Lower lobe of right lung (tissue), 2 donors: ENCODE measurements around the gene TMEM247. TPM values are rescaled to one million over a fixed set of nuclear protein-coding genes. Genes with fewer than 3 reads are reported as not detected.
A peak's percentile ranks its signal among the peaks of the same experiment; 100 is the strongest.

ENCODE experiments used
- ATAC-seq, 2 donors: fragments of 200-7000 bp; cut with Tn5 transposase; one replicate each; pipeline ENCODE4 v1.9.1; 2020 to 2022; ENCODE audit warnings: mild to moderate bottlenecking in 2 of 2, moderate library complexity in 2 of 2
- DNase-seq: peaks from one replicate; pipeline ENCODE4 v3.0.0-alpha.2; 2020
- H3K27ac ChIP-seq: fragments of 200-600 bp; one replicate; pipeline ENCODE4 v1.8.0; 2022
- H3K27me3 ChIP-seq: fragments of 200-600 bp; one replicate; pipeline ENCODE4 v1.8.0; 2022; ENCODE audit warnings: low read depth
- H3K36me3 ChIP-seq: fragments of 200-600 bp; one replicate; pipeline ENCODE4 v1.8.0; 2022; ENCODE audit warnings: mild to moderate bottlenecking
- H3K4me1 ChIP-seq: fragments of 200-600 bp; one replicate; pipeline ENCODE4 v1.8.0; 2022
- H3K4me3 ChIP-seq: fragments of 200-600 bp; one replicate; pipeline ENCODE4 v1.8.0; 2022; ENCODE audit warnings: mild to moderate bottlenecking
- H3K9me3 ChIP-seq: fragments of 200-600 bp; one replicate; pipeline ENCODE4 v1.8.0; 2022
- intact Hi-C: fragments of 100-400 bp; cut with DNase I; formaldehyde crosslinking; loops from one replicate; pipeline ENCODE4 v1.11.0; 2022
- total RNA-seq: library from RNA; stranded (reverse); fragmentation: NEBNext Ultra II Directional; extraction: Animal tissue kit (Norgen Biotek cat#: 25700); gene quantifications from one replicate; pipeline ENCODE4 v1.2.1, GENCODE V29; 2021
- TF ChIP-seq, protein P1 (sequence below): fragments of 200-600 bp; IDR thresholded peaks from one replicate; pipeline ENCODE4 v1.8.0; 2022; ENCODE audit warnings: antibody characterized with exemption, mild to moderate bottlenecking
- donor health status: DM: no; HTN: yes; CAD: no; lungs with severe emphysema.

The TMEM247 gene
- total RNA-seq, 1 donor from 2014 or later, result not detected

DNA sequence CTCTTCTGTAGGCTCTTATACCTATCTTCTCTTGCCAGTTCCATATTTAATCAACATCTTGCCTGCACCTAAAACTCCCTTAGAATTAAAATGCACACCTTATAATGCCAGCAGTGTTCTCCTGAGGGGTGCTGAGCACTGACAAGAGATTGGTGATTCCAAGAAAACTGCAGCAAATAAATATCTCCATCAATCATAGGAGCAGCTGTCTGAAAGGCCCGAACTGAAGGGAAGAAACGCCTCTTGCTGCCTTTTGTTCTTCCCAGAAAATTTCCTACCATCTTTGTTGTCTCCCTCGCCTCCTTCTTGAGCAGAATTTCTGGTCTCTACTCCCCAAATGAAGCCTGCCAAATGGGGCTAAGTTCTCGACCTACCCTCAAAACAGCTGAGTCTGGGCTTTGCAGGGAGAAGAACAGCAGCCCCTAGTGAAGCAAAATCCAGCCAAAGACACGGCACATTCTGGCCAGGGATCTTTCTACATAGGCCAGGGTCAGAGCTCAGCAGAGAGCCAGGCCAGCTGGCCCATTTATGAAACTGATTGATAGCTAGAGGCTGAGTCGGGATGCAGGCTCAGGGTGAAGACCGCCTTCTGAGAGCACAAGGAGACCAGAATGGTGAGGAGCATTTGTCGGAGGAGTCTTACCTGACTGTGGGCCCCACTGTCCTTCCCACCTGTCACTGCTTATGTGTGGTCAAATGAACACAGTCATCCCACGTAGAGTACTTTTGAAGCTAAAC, 20.4 kb upstream of the TMEM247 start:
- H3K9me3 ChIP-seq, result no peaks in the 10 kb centered on the region
- H3K4me3 ChIP-seq, result no peak overlapping the region
- ATAC-seq (no peak), DNase-seq (no peak)
- TF ChIP-seq, protein P1, sequence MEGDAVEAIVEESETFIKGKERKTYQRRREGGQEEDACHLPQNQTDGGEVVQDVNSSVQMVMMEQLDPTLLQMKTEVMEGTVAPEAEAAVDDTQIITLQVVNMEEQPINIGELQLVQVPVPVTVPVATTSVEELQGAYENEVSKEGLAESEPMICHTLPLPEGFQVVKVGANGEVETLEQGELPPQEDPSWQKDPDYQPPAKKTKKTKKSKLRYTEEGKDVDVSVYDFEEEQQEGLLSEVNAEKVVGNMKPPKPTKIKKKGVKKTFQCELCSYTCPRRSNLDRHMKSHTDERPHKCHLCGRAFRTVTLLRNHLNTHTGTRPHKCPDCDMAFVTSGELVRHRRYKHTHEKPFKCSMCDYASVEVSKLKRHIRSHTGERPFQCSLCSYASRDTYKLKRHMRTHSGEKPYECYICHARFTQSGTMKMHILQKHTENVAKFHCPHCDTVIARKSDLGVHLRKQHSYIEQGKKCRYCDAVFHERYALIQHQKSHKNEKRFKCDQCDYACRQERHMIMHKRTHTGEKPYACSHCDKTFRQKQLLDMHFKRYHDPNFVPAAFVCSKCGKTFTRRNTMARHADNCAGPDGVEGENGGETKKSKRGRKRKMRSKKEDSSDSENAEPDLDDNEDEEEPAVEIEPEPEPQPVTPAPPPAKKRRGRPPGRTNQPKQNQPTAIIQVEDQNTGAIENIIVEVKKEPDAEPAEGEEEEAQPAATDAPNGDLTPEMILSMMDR, result no peak
- H3K36me3 ChIP-seq, result no peaks in the 10 kb centered on the region
- no peaks in the 10 kb centered on the region for H3K27me3 ChIP-seq
- peak overlapping the region; percentile 56 for H3K27ac ChIP-seq
- H3K4me1 ChIP-seq, result peaks cover 34% of the 10 kb centered on the region
- intact Hi-C loops, result no loop called here

DNA sequence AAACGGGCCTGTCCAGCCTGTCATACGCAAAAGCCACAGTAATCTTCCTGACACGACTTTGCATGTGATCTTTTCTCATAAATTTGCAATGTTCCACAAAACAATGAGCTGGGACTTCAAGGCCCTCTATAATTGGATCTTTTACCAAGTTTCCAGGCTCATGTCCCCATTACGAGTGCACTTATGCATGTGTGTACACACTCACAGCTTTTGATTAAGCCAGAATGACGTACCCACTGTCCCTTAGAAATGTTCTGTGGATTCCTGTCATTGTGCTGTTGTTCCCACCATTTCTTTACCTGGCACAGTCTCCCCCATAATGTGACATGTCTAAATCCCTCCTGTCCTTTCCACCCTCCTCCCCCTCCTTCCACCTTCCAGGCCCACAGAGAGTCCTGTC, 19.7 kb upstream of the TMEM247 start:
- Histone ChIP-seq H3K36me3 (no peaks in the 10 kb centered on the region), H3K9me3 (no peaks in the 10 kb centered on the region), H3K4me1 (peaks cover 34% of the 10 kb centered on the region), H3K27ac (peak overlapping the region; percentile 58), H3K4me3 (no peak overlapping the region), H3K27me3 (no peaks in the 10 kb centered on the region)
- intact Hi-C loops, result no loop called here
- DNase-seq, result no peak
- TF ChIP-seq, protein P1, result no peak
- peak; percentile 41 to 47 for ATAC-seq

DNA sequence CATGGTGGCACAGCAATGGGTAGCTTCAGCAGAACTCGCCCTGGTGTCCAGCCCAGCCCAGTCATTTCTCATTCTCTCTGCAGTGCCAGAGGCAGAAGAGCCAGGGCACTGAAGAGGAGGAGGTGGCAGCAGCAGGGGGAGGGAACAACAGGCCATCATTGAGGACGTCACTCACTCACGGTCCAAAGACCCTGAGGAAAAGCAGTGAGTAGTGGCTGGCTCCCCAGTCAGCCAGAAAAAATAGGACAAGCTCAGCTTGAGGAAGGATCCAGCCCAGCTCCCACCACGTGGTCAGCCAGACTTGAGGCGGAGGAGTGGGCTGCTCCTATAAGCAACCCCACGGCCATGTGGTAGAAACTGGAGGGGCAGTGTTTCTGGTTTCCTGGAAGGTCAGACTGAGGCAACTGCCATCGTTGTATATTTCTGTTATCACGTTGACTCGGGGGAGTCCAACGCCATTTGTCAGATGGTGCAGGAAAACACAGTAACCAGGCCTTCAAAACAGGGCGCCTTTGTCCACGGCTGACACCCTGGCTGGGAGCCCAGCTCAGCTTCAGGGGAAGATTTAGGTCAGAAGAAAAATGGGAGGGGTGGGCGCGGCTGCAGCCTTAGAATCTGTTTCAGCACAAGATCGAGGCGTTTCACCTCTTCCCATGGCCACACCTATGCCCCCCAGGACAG, 19.0 kb upstream of the TMEM247 start:
- TF ChIP-seq, protein P1, result no peak
- intact Hi-C loops, result no loop called here
- Histone ChIP-seq H3K27ac (peak overlapping the region; percentile 58), H3K36me3 (no peaks in the 10 kb centered on the region), H3K27me3 (no peaks in the 10 kb centered on the region), H3K4me3 (no peak overlapping the region), H3K9me3 (no peaks in the 10 kb centered on the region), H3K4me1 (peaks cover 34% of the 10 kb centered on the region)
- DNase-seq, result no peak
- peak in 1 of 2 donors; percentile 32 for ATAC-seq

DNA sequence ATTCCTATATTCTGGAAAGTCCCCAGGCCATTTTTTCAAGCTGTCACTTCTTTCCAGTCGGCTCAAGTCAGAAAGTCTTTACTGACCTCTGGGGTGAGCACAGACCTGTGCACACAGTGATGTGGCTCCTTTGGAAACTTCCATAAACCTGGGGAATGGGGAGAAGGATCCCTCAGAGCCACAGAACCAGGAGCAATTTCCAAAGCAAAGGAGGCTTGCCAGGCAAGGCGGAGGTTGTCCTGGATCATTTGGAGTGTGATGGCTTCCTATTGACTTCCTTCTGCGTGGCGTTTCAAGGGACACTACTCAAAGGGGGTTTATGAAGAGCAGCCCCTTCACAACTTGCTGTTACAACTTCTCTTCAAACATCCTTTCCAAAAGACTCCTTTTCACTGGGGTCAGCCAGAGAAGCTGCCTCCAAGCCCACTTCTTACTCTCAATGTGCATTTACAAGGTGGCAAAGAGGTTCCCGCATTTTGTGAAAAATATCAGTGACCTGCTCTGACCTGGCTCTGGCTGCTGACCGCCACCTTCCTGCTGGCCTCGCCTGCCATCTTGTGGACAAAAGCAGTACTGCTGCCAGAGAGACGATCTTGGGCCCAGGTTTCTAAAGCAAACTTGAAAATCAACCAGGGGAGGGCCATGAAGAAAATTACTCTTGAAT, 18.2 kb upstream of the TMEM247 start:
- H3K9me3 ChIP-seq, result no peaks in the 10 kb centered on the region
- peaks cover 34% of the 10 kb centered on the region for H3K4me1 ChIP-seq
- intact Hi-C loops, result no loop called here
- peak; percentile 81 for DNase-seq
- no peak overlapping the region for H3K4me3 ChIP-seq
- peak; percentile 79 to 82 for ATAC-seq
- no peaks in the 10 kb centered on the region for H3K27me3 ChIP-seq
- no peaks in the 10 kb centered on the region for H3K36me3 ChIP-seq
- peak overlapping the region; percentile 58 for H3K27ac ChIP-seq
- TF ChIP-seq, protein P1, result peak; percentile 99

DNA sequence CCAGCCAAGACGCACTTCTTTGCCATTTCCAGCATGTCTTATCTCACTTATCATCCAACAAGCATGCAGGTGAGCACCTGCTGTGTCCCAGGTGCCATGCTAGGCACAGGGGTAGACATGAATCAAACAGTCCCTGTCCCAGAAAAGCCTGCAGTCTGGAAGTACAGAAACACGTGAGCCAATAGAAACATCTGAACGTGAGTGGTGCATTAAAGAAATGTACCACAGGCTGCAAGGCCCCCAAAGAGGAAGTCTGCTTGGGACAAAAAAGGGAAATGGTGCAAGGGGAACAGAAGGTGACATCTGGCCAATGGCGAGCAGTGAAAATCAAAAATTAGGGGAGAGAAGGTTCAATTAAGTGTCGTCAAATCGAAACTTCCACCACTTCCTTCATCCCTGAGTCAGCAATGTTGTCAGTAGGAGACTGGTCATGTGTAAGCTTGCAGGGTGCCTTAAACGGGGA, 17.6 kb upstream of the TMEM247 start:
- H3K4me3 ChIP-seq, result no peak overlapping the region
- TF ChIP-seq, protein P1, result no peak
- intact Hi-C loops, result no loop called here
- H3K4me1 ChIP-seq, result peaks cover 34% of the 10 kb centered on the region
- H3K36me3 ChIP-seq, result no peaks in the 10 kb centered on the region
- no peaks in the 10 kb centered on the region for H3K9me3 ChIP-seq
- ATAC-seq (peak; percentile 39 to 63), DNase-seq (no peak)
- H3K27me3 ChIP-seq, result no peaks in the 10 kb centered on the region
- peak overlapping the region; percentile 58 for H3K27ac ChIP-seq
